ENCODE results near the gene AGBL1. TPM values are rescaled to one million over a fixed set of nuclear protein-coding genes. Genes with fewer than 3 reads are reported as not detected.

Gene AGBL1
- total and polyA plus RNA-seq, 2 experiments from 2014 or later = not detected

- no peak for DNase-seq
- H3K79me2 ChIP-seq (ENCODE audit: insufficient read depth) = no peaks in the 10 kb centered on the region
- in situ Hi-C loops (cut with MboI) = no loop called here
- no peaks in the 10 kb centered on the region for H3K9me2 ChIP-seq (ENCODE audit: insufficient read depth)
- no peak for TF ChIP-seq EZH2phosphoT487 (IDR thresholded peaks at IDR 0.05; ENCODE audit: insufficient read depth, low read depth)
- no peak for TF ChIP-seq EZH2 (IDR thresholded peaks at IDR 0.05; ENCODE audit: insufficient read depth, poor library complexity, severe bottlenecking)
- no peaks in the 10 kb centered on the region for H3K36me3 ChIP-seq (ENCODE audit: low read depth)
- H3K9me3 ChIP-seq (ENCODE audit: low read depth) = no peaks in the 10 kb centered on the region
- no peaks in the 10 kb centered on the region for H3F3A ChIP-seq (ENCODE audit: insufficient read depth)
- no peak overlapping the region for H3K4me2 ChIP-seq (ENCODE audit: unreplicated experiment)
- no peaks in the 10 kb centered on the region for H3K4me1 ChIP-seq (ENCODE audit: insufficient read depth)
- no peaks in the 10 kb centered on the region for H4K20me1 ChIP-seq (ENCODE audit: insufficient read depth)
- no peak overlapping the region for H3K9ac ChIP-seq
- H2AFZ ChIP-seq = no peak overlapping the region
- 5 to 15% methylated on average over 3 of the region's 3 CpGs for WGBS, 2 experiments (ENCODE audit: low coverage in 1 of 2, low lambda C conversion rate in 2 of 2, missing lambda C conversion rate in 2 of 2)
- no peak overlapping the region for H3K4me3 ChIP-seq
- H3K27me3 ChIP-seq (replicated peaks; ENCODE audit: insufficient read depth) = no peaks in the 10 kb centered on the region
- no peak overlapping the region for H3K27ac ChIP-seq
Observed at GRCh38 chr15:86797135-86797534, 717.5 kb downstream of the AGBL1 start.

- Histone ChIP-seq H4K20me1 (ENCODE audit: insufficient read depth) (no peaks in the 10 kb centered on the region), H3K79me2 (ENCODE audit: insufficient read depth) (no peaks in the 10 kb centered on the region), H2AFZ (no peak overlapping the region), H3K27ac (no peak overlapping the region), H3K9me2 (ENCODE audit: insufficient read depth) (no peaks in the 10 kb centered on the region), H3K9ac (no peak overlapping the region), H3K27me3 (replicated peaks; ENCODE audit: insufficient read depth) (no peaks in the 10 kb centered on the region), H3K4me3 (no peak overlapping the region), H3K4me2 (ENCODE audit: unreplicated experiment) (no peak overlapping the region), H3F3A (ENCODE audit: insufficient read depth) (no peaks in the 10 kb centered on the region), H3K4me1 (ENCODE audit: insufficient read depth) (no peaks in the 10 kb centered on the region), H3K36me3 (ENCODE audit: low read depth) (no peaks in the 10 kb centered on the region), H3K9me3 (ENCODE audit: low read depth) (no peaks in the 10 kb centered on the region)
- 36 to 37% methylated on average over 3 of the region's 3 CpGs for WGBS, 2 experiments (ENCODE audit: low coverage in 1 of 2, low lambda C conversion rate in 2 of 2, missing lambda C conversion rate in 2 of 2)
- in situ Hi-C loops (cut with MboI) = no loop called here
- no peak for DNase-seq
- no peak for TF ChIP-seq EZH2phosphoT487 (IDR thresholded peaks at IDR 0.05; ENCODE audit: insufficient read depth, low read depth)
- TF ChIP-seq EZH2 (IDR thresholded peaks at IDR 0.05; ENCODE audit: insufficient read depth, poor library complexity, severe bottlenecking) = no peak
Observed at GRCh38 chr15:86799226-86799625, 719.6 kb downstream of the AGBL1 start.

- no peak overlapping the region for H2AFZ ChIP-seq
- 33 to 50% methylated on average over 3 of the region's 3 CpGs for WGBS, 2 experiments (ENCODE audit: low coverage in 1 of 2, low lambda C conversion rate in 2 of 2, missing lambda C conversion rate in 2 of 2)
Observed at GRCh38 chr15:86802244-86802643, 722.6 kb downstream of the AGBL1 start.

GRCh38 chr15:86804406-86804805 lies 724.7 kb downstream of the AGBL1 start:
- Histone ChIP-seq H3K9me3 (ENCODE audit: low read depth) (no peaks in the 10 kb centered on the region), H3K36me3 (ENCODE audit: low read depth) (no peaks in the 10 kb centered on the region), H3K27ac (no peak overlapping the region), H3K27me3 (replicated peaks; ENCODE audit: insufficient read depth) (no peaks in the 10 kb centered on the region), H3K9ac (no peak overlapping the region), H4K20me1 (ENCODE audit: insufficient read depth) (no peaks in the 10 kb centered on the region), H3K4me3 (no peak overlapping the region), H3K79me2 (ENCODE audit: insufficient read depth) (no peaks in the 10 kb centered on the region), H3K4me1 (ENCODE audit: insufficient read depth) (no peaks in the 10 kb centered on the region), H3K9me2 (ENCODE audit: insufficient read depth) (no peaks in the 10 kb centered on the region), H2AFZ (no peak overlapping the region), H3F3A (ENCODE audit: insufficient read depth) (no peaks in the 10 kb centered on the region), H3K4me2 (ENCODE audit: unreplicated experiment) (no peak overlapping the region)
- TF ChIP-seq EZH2phosphoT487 (IDR thresholded peaks at IDR 0.05; ENCODE audit: insufficient read depth, low read depth) = no peak
- TF ChIP-seq EZH2 (IDR thresholded peaks at IDR 0.05; ENCODE audit: insufficient read depth, poor library complexity, severe bottlenecking) = no peak
- in situ Hi-C loops (cut with MboI) = no loop called here
- no peak for DNase-seq
- WGBS, 2 experiments (ENCODE audit: low coverage in 1 of 2, low lambda C conversion rate in 2 of 2, missing lambda C conversion rate in 2 of 2) = 32 to 37% methylated on average over 2 of the region's 2 CpGs

More at GRCh38 chr15:86802244-86802643, 722.6 kb downstream of the AGBL1 start:
- Histone ChIP-seq H3K27ac (no peak overlapping the region), H3K4me2 (ENCODE audit: unreplicated experiment) (no peak overlapping the region), H3K4me3 (no peak overlapping the region), H3K4me1 (ENCODE audit: insufficient read depth) (no peaks in the 10 kb centered on the region), H3K9me2 (ENCODE audit: insufficient read depth) (no peaks in the 10 kb centered on the region), H4K20me1 (ENCODE audit: insufficient read depth) (no peaks in the 10 kb centered on the region), H3K9me3 (ENCODE audit: low read depth) (no peaks in the 10 kb centered on the region), H3K9ac (no peak overlapping the region), H3K79me2 (ENCODE audit: insufficient read depth) (no peaks in the 10 kb centered on the region), H3F3A (ENCODE audit: insufficient read depth) (no peaks in the 10 kb centered on the region), H3K36me3 (ENCODE audit: low read depth) (no peaks in the 10 kb centered on the region), H3K27me3 (replicated peaks; ENCODE audit: insufficient read depth) (no peaks in the 10 kb centered on the region)
- DNase-seq = no peak
- TF ChIP-seq EZH2 (IDR thresholded peaks at IDR 0.05; ENCODE audit: insufficient read depth, poor library complexity, severe bottlenecking) = no peak
- no peak for TF ChIP-seq EZH2phosphoT487 (IDR thresholded peaks at IDR 0.05; ENCODE audit: insufficient read depth, low read depth)
- in situ Hi-C loops (cut with MboI) = no loop called here

- H3K9ac ChIP-seq = no peak overlapping the region
- H4K20me1 ChIP-seq (ENCODE audit: insufficient read depth) = no peaks in the 10 kb centered on the region
- no peak overlapping the region for H2AFZ ChIP-seq
- H3K9me3 ChIP-seq (ENCODE audit: low read depth) = no peaks in the 10 kb centered on the region
- no peak for DNase-seq
- no peak overlapping the region for H3K4me2 ChIP-seq (ENCODE audit: unreplicated experiment)
- H3F3A ChIP-seq (ENCODE audit: insufficient read depth) = no peaks in the 10 kb centered on the region
- TF ChIP-seq EZH2 (IDR thresholded peaks at IDR 0.05; ENCODE audit: insufficient read depth, poor library complexity, severe bottlenecking) = no peak
- no peak for TF ChIP-seq EZH2phosphoT487 (IDR thresholded peaks at IDR 0.05; ENCODE audit: insufficient read depth, low read depth)
- H3K4me1 ChIP-seq (ENCODE audit: insufficient read depth) = no peaks in the 10 kb centered on the region
- H3K9me2 ChIP-seq (ENCODE audit: insufficient read depth) = no peaks in the 10 kb centered on the region
- no peak overlapping the region for H3K4me3 ChIP-seq
- H3K27ac ChIP-seq = no peak overlapping the region
- no peaks in the 10 kb centered on the region for H3K27me3 ChIP-seq (replicated peaks; ENCODE audit: insufficient read depth)
- in situ Hi-C loops (cut with MboI) = no loop called here
- H3K36me3 ChIP-seq (ENCODE audit: low read depth) = no peaks in the 10 kb centered on the region
- no peaks in the 10 kb centered on the region for H3K79me2 ChIP-seq (ENCODE audit: insufficient read depth)
Observed at GRCh38 chr15:86810329-86810728, 730.7 kb downstream of the AGBL1 start.

Data from GM23248 (cell line).